NOMO-1 treated with DMSO at 0.1 percent for 48 hours (cell line): ENCODE measurements around the gene ZKSCAN1.
"Not testable (repeated sequence)": the region's sequence is repeated elsewhere in the genome, so short reads cannot be mapped to it uniquely, and the experiment has no call there.

Experiments
- DNase-seq: peaks from one replicate; lab custom pipeline; 2025; ENCODE audit not compliant: unreplicated experiment; lab: John Stamatoyannopoulos, UW

The ZKSCAN1 gene

DNA sequence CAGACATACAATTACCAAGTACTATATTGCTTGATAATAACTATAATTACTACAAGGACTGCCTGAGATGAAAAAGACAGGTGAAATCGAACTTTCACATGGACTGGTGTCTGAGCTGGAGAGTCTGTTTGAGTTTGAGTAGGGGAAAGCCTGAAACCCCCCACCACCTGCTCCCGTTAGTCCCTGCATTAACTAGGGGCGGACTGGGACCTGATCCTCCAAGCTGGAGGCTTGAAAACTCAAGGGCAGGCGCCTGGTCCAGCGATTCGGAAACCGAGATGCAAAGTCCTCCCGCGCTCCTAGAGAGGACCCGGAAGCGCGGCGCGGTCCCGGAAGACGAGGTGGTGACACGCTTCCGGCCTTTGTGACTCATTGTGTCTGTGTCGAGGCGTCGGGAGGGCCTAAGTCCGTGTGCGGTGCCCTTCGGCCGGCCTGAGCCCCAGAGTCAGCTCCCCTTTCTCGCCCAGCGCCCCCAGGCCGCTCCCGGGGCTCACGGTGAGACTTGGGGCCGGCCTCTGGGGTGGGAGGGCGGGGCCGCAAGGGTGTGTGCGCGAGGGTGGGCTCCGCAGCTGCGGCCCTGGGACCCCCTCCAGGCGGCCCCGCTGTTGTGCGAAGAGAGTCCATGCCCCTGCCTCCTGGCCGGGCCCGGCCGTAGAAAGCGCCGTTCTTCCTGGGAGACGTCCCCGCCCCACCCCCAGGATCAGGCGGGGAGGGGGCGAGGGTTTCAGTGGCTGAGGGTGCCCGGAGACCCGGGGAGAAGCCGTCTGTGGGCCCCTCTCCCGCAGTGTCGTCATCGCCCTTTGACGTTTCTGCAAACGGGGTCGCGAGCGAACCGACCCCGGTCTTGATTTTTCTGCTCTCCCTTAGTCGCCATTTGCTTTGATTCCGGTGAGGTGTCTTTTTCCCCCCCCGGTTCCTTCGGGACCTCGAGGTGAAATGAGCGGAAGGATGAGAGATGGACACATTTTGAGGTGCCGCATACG lies at the start of gene ZKSCAN1:
ZKSCAN1 (plus strand) TSS at position 365 of the 983 bp plus-strand sequence. CDS start 7,911 bp downstream, outside the sequence.
- peak; percentile 93 for DNase-seq

GRCh38 chr7:99969298-99969697 lies 46.1 kb upstream of the ZKSCAN1 start:
- no peak for DNase-seq

- DNase-seq: not testable (repeated sequence)
These were observed 45.6 kb upstream of the ZKSCAN1 start for GRCh38 chr7:99969813-99970212.

GRCh38 chr7:99971242-99971641 lies 44.2 kb upstream of the ZKSCAN1 start:
- no peak for DNase-seq

- not testable (repeated sequence) for DNase-seq
These were observed 41.6 kb upstream of the ZKSCAN1 start for GRCh38 chr7:99973817-99974216.

GRCh38 chr7:99974681-99975080 lies 40.7 kb upstream of the ZKSCAN1 start:
- no peak for DNase-seq

GRCh38 chr7:99975782-99976521 lies 39.4 kb upstream of the ZKSCAN1 start, which contains the start of gene AZGP1:
Gene AZGP1, minus strand, starts transcription at chr7:99976031. Its CDS starts 11 bp downstream, at chr7:99976020.
- DNase-seq: no peak

GRCh38 chr7:99976626-99977025 lies 38.8 kb upstream of the ZKSCAN1 start:
- no peak for DNase-seq

DNA sequence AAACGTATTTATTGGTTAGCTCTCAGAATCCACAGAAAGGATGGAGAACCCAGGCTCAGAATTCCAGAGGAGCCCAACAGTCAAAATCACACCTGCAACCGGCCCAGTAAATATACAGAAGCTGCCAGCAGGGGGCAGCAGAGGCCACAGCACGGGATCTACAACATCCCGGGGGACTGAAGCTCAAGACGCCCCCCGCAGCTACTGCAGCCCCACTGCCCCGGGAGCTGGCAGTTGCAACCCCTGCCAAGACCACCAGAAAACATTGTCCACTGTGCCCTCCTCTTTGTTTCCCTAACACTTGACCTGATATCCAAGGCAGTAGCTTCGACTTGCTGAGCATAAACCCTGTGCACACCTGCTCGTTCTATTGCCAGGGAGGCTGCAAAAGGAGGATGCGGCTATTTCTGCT lies 35.6 kb upstream of the ZKSCAN1 start:
- peak; percentile 40 for DNase-seq

- DNase-seq: not testable (repeated sequence)
These were observed 34.9 kb upstream of the ZKSCAN1 start for GRCh38 chr7:99980448-99980872.

- not testable (repeated sequence) for DNase-seq
These were observed 34.3 kb upstream of the ZKSCAN1 start for GRCh38 chr7:99981066-99981465.

DNA sequence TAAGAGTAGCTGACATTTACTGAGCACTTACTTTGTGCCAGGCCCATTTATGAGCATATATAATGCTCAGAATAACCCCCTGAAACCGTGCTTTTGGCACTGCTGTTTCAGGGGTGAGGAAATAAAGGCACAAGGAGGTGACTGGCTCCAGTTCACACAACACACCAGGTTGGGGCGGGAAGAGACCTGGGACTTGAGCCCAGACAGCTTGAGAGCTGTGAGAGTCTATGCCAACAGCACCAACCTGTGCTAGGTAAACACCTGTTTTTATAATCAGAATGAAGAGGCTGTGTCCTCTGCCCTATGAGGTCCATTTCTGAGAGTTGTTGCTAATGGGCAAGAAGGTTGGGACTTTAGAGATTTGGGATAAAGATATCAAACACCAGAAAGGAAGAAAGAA lies 30.8 kb upstream of the ZKSCAN1 start:
- no peak for DNase-seq

- DNase-seq: not testable (repeated sequence)
These were observed 28.1 kb upstream of the ZKSCAN1 start for GRCh38 chr7:99987306-99987705.

- DNase-seq: no peak
These were observed 27.6 kb upstream of the ZKSCAN1 start for GRCh38 chr7:99987846-99988245.

DNA sequence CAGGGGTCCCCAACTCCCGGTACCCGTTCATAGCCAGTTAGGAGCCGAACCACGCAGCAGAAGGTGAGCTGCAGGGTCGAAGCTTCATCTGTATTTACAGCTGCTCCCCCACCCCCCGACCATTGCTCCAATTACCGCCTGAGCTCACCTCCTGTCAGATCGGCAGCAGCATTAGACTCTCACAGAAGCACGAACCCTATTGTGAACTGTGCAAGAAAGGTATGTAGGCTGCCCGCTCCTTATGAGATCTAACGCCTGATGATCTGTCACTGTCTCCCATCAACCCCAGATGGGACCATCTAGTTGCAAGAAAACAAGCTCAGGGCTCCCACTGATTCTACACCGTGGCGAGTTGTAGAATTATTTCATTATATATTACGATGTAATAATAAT lies 24.9 kb upstream of the ZKSCAN1 start:
- DNase-seq: no peak

GRCh38 chr7:99991543-99991942 lies 23.9 kb upstream of the ZKSCAN1 start:
- not testable (repeated sequence) for DNase-seq

- DNase-seq: no peak
These were observed 22.9 kb upstream of the ZKSCAN1 start for GRCh38 chr7:99992330-99993038.

DNA sequence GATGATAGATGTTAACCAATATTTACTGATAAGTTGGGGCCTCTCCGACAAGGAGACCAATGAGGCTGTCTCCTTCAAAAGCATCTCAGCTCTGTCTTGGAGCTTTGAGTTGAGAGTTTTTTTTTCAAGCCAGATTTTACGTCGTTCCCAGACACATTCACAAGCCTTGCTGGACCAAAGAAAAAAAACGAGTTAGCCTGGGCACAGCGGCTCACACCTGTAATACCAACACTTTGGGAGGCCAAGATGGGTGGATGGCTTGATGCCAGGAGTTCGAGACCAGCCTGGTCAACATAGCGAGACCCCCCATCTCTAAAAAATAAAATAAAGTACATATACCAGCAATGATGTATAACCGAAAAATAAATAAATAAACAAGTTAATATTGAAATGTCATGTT lies 20.6 kb upstream of the ZKSCAN1 start:
- DNase-seq: no peak

GRCh38 chr7:99996755-99997544 lies 18.4 kb upstream of the ZKSCAN1 start:
- DNase-seq: no peak

GRCh38 chr7:99997545-99998137 lies 17.8 kb upstream of the ZKSCAN1 start:
- DNase-seq: peak; percentile 40
